HG03439 (cell line): ENCODE results near the gene ANKRD17.

Experiments
- ATAC-seq: cut with Tn5 transposase; IDR thresholded peaks from one replicate; pipeline ENCODE4 v1.9.1; 2021; ENCODE audit warnings: mild to moderate bottlenecking, moderate library complexity; ENCODE audit not compliant: unreplicated experiment

ANKRD17 gene

GRCh38 chr4:73064536-73064935 is 194.1 kb downstream of the ANKRD17 start:
- ATAC-seq = no peak

DNA sequence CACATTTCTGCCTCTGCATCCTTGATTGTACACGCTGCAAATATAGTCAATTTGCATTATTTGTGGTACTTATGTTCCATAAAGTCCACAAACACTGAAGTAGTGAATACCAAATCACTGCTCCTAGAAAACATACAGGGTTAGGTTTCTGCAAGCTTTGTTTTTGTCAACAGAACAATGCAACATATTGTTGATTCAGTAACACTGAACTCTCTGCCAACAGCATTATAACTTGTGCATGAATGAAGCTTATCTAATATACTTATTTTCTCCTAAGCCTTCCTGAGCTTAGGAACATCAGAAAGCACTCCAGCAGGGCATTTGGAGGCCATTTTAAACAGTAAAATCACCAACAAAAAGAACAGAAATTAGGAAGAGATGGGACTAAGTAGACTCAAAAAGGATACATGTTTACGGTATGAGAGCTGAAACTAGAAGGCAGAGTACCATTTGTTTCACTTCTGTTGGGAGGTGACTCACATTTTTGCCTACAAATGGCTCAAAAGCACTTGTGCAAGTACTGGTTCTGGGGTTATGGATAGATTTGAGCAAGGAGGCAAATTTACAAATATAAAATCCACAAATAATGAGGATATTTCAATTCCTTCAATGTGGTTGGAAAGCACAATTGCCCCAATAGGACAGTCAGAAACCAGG is 203.2 kb downstream of the ANKRD17 start:
- peak; percentile 83 for ATAC-seq

DNA sequence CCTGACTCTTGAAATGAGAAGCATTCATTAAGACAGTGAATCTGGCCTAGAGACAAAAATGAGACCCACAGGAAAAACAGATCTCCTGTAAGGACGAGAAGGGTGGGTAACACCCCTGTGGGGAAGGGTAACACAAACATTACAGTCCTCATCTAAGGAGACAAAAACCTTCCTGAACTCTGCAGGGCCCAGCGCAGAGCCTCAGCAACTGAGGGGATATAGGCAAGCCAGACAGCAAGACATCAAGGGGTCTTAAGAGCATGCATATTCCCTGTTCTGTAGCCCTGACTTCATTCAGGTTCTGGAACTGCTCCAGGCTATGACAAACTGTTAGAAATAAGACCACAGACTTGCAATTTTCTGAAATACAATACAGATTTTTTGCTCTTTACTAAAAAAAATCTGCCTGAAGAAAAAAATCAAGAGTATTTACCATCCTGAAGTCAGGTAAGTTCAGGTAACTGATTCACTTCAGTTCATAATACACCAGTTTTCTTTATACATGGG is 204.6 kb downstream of the ANKRD17 start:
- ATAC-seq = no peak

DNA sequence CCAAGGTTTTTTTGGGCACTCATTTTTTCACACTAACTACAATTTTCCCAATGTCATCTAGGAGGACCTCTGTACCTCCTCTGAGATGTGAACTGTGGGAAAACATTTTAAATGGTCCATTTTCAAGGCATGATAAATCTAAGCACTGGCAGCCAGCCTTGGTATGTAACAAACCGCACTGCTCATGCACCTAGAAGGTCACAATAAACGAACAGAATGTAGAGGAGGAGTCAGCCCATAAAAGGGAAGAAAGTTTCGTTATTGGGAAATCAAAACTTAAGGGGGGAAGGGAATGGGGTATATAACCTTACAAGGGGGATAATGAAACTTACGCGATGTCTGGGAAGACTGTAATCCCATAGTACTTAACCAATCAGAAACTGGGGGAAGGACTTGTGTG is 205.5 kb downstream of the ANKRD17 start:
- ATAC-seq = no peak

DNA sequence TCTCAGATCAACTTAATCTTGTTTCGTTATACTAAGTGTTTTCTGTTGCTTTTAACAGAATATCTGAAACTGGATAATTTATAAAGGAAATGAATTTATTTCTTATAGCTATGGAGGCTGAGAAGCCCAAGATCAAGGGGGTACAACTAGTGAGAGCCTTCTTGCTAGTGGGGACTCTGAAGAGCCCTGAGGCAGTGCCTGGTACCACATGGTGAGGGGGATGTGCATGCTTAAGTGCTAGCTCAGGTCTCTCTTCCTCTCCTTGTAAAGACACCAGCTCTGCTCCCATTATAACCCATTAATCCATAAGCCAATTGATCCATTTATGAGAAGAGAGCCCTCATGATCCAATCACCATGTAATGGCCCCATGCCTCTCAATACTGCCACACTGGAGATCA is 207.0 kb downstream of the ANKRD17 start:
- no peak for ATAC-seq

DNA sequence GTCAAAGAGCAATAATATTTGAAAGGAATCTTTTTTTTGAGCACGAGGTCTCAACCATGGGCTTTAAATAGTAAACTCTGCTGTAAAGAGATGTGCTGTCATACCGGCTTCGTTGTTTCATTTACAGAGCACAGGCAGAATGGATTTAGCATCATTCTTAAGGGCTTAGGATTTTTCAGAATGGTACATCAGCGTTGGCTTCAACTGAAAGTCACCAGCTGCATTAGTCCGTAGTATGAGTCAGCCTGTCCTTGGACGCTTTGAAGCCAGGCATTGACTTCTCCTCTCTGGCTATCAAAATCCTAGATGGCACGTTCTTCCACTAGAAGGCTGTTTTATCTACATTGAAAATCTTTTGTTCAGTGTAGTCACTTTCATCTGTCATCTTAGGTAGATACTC is 212.7 kb downstream of the ANKRD17 start:
- ATAC-seq = no peak

DNA sequence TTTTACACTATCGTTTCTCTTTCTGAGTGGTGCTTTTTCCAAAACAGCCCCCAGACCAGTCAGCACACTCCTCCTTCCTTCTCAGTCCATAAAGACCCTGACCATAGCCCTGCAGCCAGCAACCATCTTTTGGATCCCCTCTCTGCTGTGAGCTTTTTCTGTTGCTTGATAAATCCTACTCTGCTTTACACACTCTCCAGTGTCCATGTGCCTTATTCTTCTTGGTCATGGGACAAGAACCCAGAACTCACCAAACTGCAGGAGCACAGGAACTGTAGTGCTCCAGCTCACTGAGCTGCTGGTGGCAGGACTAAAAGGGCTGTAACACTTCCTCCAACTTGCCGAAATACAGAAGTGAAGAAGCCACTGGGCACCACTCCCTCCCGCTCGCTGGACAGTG is 221.5 kb downstream of the ANKRD17 start:
- ATAC-seq = no peak

DNA sequence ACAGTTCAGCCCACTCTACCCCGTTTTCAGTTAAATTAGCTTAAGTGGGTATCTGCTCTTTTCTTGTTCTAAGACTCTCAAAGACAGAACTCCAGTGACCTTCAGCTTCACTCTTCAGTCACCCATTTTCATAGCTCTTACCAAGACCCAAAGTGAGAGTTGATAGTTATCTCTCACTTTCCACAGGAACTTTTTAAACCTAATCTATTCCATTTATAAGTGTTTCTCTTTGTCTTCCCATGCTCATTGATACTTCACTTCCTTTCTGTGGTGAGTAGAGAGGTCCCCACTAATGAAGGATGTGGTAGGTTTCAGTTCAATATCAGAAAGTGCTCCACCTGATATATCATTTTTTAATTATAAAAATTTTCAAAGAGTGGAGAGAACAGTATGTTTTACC is 222.5 kb downstream of the ANKRD17 start:
- ATAC-seq = no peak

DNA sequence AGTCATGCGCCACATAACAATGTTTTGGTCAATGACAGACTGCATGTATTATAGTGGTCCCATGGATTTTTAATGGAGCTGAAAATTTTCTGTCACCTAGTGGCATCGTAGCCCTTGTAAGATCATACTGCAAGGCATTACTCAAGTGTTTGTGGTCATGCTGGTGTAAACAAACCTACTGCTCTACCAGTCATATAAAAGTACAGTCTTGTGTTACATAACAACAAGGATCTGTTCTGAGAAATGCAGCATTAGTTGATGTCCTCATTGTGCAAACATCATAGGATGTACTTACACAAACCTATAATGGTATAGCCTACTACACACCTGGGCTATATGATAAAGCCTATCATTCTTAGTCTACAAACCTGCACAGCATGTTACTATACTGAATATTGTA is 223.7 kb downstream of the ANKRD17 start:
- ATAC-seq = no peak

- ATAC-seq = no peak
Measured at GRCh38 chr4:73028621-73029020, 230.0 kb downstream of the ANKRD17 start.
